Common myeloid progenitor, CD34-positive (primary cell): ENCODE measurements around the gene NPAS3.

ENCODE experiments used
- CTCF ChIA-PET: fragments of 350-600 bp; sonication (Branson Sonifier 250); formaldehyde crosslinking; loops from one replicate; lab custom pipeline; 2021; ENCODE audit warnings: antibody characterized with exemption; lab: Charles Lee
- POLR2A ChIA-PET: fragments of 350-600 bp; sonication (Branson Sonifier 250); formaldehyde crosslinking; loops from one replicate; lab custom pipeline; 2021; ENCODE audit warnings: antibody characterized with exemption; lab: Charles Lee
- DNase-seq, 3 donors: peaks; one replicate each; pipeline versions ENCODE4 v3.0.0 to v3.0.0-alpha.2; 2013
- H3K27ac ChIP-seq, 2 experiments: 1 replicate in 1 of 2; 2 replicates in 1 of 2; pipeline ENCODE4 v1.7.0; 2013; ENCODE audit warnings: inconsistent platforms in 2 of 2, low read length in 2 of 2, mild to moderate bottlenecking in 2 of 2, low read depth in 1 of 2, moderate library complexity in 1 of 2; ENCODE audit not compliant: severe bottlenecking in 2 of 2, insufficient read depth in 1 of 2, poor library complexity in 1 of 2
- H3K27me3 ChIP-seq, 5 experiments: replicated peaks in 2 of 5; 1 replicate in 3 of 5; 2 replicates in 2 of 5; pipeline versions ENCODE4 v1.6.1 to v1.7.0; 2013; ENCODE audit warnings: low read length in 4 of 5, mild to moderate bottlenecking in 2 of 5, moderate library complexity in 2 of 5, inconsistent platforms in 1 of 5; ENCODE audit not compliant: insufficient read depth in 5 of 5, control insufficient read depth in 4 of 5
- H3K36me3 ChIP-seq, 4 experiments: 1 replicate in 2 of 4; 2 replicates in 2 of 4; pipeline versions ENCODE4 v1.6.1 to v1.7.0; 2013; ENCODE audit warnings: low read length in 3 of 4, control low read depth in 1 of 4, mild to moderate bottlenecking in 1 of 4; ENCODE audit not compliant: control insufficient read depth in 4 of 4, insufficient read depth in 4 of 4
- H3K4me1 ChIP-seq, 4 experiments: 1 replicate in 3 of 4; 2 replicates in 1 of 4; pipeline versions ENCODE4 v1.6.1 to v1.7.1; 2013; ENCODE audit warnings: low read length in 3 of 4, mild to moderate bottlenecking in 3 of 4, control low read depth in 1 of 4, inconsistent platforms in 1 of 4, moderate library complexity in 1 of 4; ENCODE audit not compliant: control insufficient read depth in 4 of 4, insufficient read depth in 4 of 4; ENCODE audit errors: control extremely low read depth in 1 of 4
- H3K4me3 ChIP-seq, 7 experiments: 1 replicate in 4 of 7; 2 replicates in 3 of 7; pipeline versions ENCODE4 v1.5.1 to v1.7.0; 2013; ENCODE audit warnings: mild to moderate bottlenecking in 7 of 7, low read length in 6 of 7, moderate library complexity in 6 of 7, inconsistent platforms in 2 of 7, low read depth in 2 of 7, control low read depth in 1 of 7; ENCODE audit not compliant: insufficient read depth in 4 of 7, control insufficient read depth in 1 of 7; ENCODE audit errors: extremely low read depth in 1 of 7
- H3K9me3 ChIP-seq, 5 experiments: 1 replicate in 4 of 5; 2 replicates in 1 of 5; pipeline versions ENCODE4 v1.6.1 to v1.7.1; 2013; ENCODE audit warnings: low read length in 4 of 5, mild to moderate bottlenecking in 2 of 5, inconsistent platforms in 1 of 5, low read depth in 1 of 5, moderate library complexity in 1 of 5; ENCODE audit not compliant: control insufficient read depth in 4 of 5, insufficient read depth in 2 of 5; ENCODE audit errors: control extremely low read depth in 1 of 5
- WGBS: methylation state at CpG from one replicate; pipeline ENCODE4 v1.1.5; 2013; ENCODE audit not compliant: insufficient coverage; 5-methylcytosine and 5-hydroxymethylcytosine counted together

The NPAS3 gene

GRCh38 chr14:33483110-33483509 lies 544.4 kb downstream of the NPAS3 start:
- no peak overlapping the region for H3K27ac ChIP-seq
- H3K4me3 ChIP-seq = no peak overlapping the region
- H3K36me3 ChIP-seq = no peaks in the 10 kb centered on the region
- DNase-seq = no peak
- ChIA-PET POLR2A (no interaction called here), CTCF (interaction anchor here (1.0 to 2.0 kb wide), 2 partner anchors 20 to 310 kb away, joined by 3 to 4 read pairs; no protein-coding TSS in a partner anchor)
- H3K9me3 ChIP-seq = no peaks in the 10 kb centered on the region
- H3K27me3 ChIP-seq = no peaks in the 10 kb centered on the region
- H3K4me1 ChIP-seq = peaks cover 12 to 30% (median 14%) of the 10 kb centered on the region in 4 experiments
- 92% methylated on average over 5 of the region's 6 CpGs for WGBS

GRCh38 chr14:33483541-33483940 lies 544.9 kb downstream of the NPAS3 start:
- H3K4me1 ChIP-seq = peaks cover 12 to 30% (median 14%) of the 10 kb centered on the region in 4 experiments
- H3K36me3 ChIP-seq = no peaks in the 10 kb centered on the region
- ChIA-PET CTCF (interaction anchor here (1.0 to 2.0 kb wide), 3 partner anchors 10 to 309 kb away, joined by 3 to 4 read pairs (median 3); no protein-coding TSS in a partner anchor), POLR2A (no interaction called here)
- no peak overlapping the region for H3K4me3 ChIP-seq
- peak in 1 of 3 donors; percentile 2 for DNase-seq
- H3K27me3 ChIP-seq = no peaks in the 10 kb centered on the region
- no peak overlapping the region for H3K27ac ChIP-seq
- no peaks in the 10 kb centered on the region for H3K9me3 ChIP-seq
- 87% methylated on average over 4 of the region's 4 CpGs for WGBS

GRCh38 chr14:33484264-33484663 lies 545.6 kb downstream of the NPAS3 start:
- H3K36me3 ChIP-seq = no peaks in the 10 kb centered on the region
- H3K27ac ChIP-seq = peak overlapping the region; percentile 20 to 77
- CTCF ChIA-PET = interaction anchor here (1.1 to 2.0 kb wide), 3 partner anchors 11 to 308 kb away, joined by 3 to 4 read pairs (median 3); no protein-coding TSS in a partner anchor
- POLR2A ChIA-PET = no interaction called here
- no peaks in the 10 kb centered on the region for H3K27me3 ChIP-seq
- H3K4me3 ChIP-seq = peak overlapping the region in 3 of 7 experiments; percentile 8 to 58 (median 10)
- DNase-seq = peak; percentile 22 to 85 (median 68)
- peaks cover 12 to 30% (median 14%) of the 10 kb centered on the region in 4 experiments for H3K4me1 ChIP-seq
- 8% methylated on average over 2 of the region's 5 CpGs for WGBS
- no peaks in the 10 kb centered on the region for H3K9me3 ChIP-seq

- DNase-seq = no peak
- Histone ChIP-seq H3K36me3 (no peaks in the 10 kb centered on the region), H3K27ac (no peak overlapping the region), H3K4me3 (no peak overlapping the region), H3K9me3 (no peaks in the 10 kb centered on the region), H3K4me1 (peaks cover 12 to 30% (median 14%) of the 10 kb centered on the region in 4 experiments), H3K27me3 (no peaks in the 10 kb centered on the region)
- CTCF ChIA-PET = interaction anchor here (1.0 to 3.0 kb wide), 3 partner anchors 11 to 307 kb away, joined by 3 to 11 read pairs (median 3); no protein-coding TSS in a partner anchor
- WGBS = 100% methylated on average over 1 of the region's 2 CpGs
- POLR2A ChIA-PET = no interaction called here
These were observed 547.7 kb downstream of the NPAS3 start for GRCh38 chr14:33486332-33486890.

GRCh38 chr14:33488582-33488981 lies 549.9 kb downstream of the NPAS3 start:
- Histone ChIP-seq H3K4me1 (peaks cover 8 to 19% (median 11%) of the 10 kb centered on the region in 4 experiments), H3K36me3 (no peaks in the 10 kb centered on the region), H3K27ac (no peak overlapping the region), H3K4me3 (no peak overlapping the region), H3K9me3 (no peaks in the 10 kb centered on the region), H3K27me3 (no peaks in the 10 kb centered on the region)
- ChIA-PET CTCF (interaction anchor here (1.4 to 3.0 kb wide), 2 partner anchors 12 to 14 kb away, joined by 3 to 11 read pairs; no protein-coding TSS in a partner anchor), POLR2A (no interaction called here)
- 96% methylated on average over 2 of the region's 5 CpGs for WGBS
- no peak for DNase-seq

GRCh38 chr14:33490555-33490954 lies 551.9 kb downstream of the NPAS3 start:
- DNase-seq = no peak
- WGBS = 98% methylated on average over 4 of the region's 4 CpGs
- H3K36me3 ChIP-seq = no peaks in the 10 kb centered on the region
- H3K4me3 ChIP-seq = no peak overlapping the region
- ChIA-PET POLR2A (no interaction called here), CTCF (interaction anchor here (0.7 to 1.9 kb wide), 4 partner anchors 11 to 302 kb away, joined by 3 to 5 read pairs (median 4); no protein-coding TSS in a partner anchor)
- H3K27me3 ChIP-seq = no peaks in the 10 kb centered on the region
- H3K4me1 ChIP-seq = no peaks in the 10 kb centered on the region
- H3K9me3 ChIP-seq = peaks cover 0 to 2% (median 0%) of the 10 kb centered on the region in 5 experiments
- no peak overlapping the region for H3K27ac ChIP-seq

- no peaks in the 10 kb centered on the region for H3K4me1 ChIP-seq
- ChIA-PET CTCF (interaction anchor here (0.7 to 1.9 kb wide), 4 partner anchors 11 to 302 kb away, joined by 3 to 5 read pairs (median 4); no protein-coding TSS in a partner anchor), POLR2A (no interaction called here)
- WGBS = 100% methylated on average over 2 of the region's 4 CpGs
- no peak for DNase-seq
- no peak overlapping the region for H3K27ac ChIP-seq
- H3K9me3 ChIP-seq = peaks cover 0 to 2% (median 0%) of the 10 kb centered on the region in 5 experiments
- no peaks in the 10 kb centered on the region for H3K27me3 ChIP-seq
- no peak overlapping the region for H3K4me3 ChIP-seq
- H3K36me3 ChIP-seq = no peaks in the 10 kb centered on the region
These were observed 552.4 kb downstream of the NPAS3 start for GRCh38 chr14:33491112-33491511.
